ENCODE results near the gene IPO9. TPM values are rescaled to one million over a fixed set of nuclear protein-coding genes. Genes with fewer than 3 reads are reported as not detected.
A peak's percentile ranks its signal among the peaks of the same experiment; 100 is the strongest.

IPO9 gene
- polyA plus RNA-seq, 1 experiment, result 55.5 TPM

GRCh38 chr1:201826830-201827229 lies 2.1 kb upstream of the IPO9 start:
- Histone ChIP-seq H3K27ac (ENCODE audit: low read depth, low read length) (no peak overlapping the region), H3K27me3 (ENCODE audit: control insufficient read depth, insufficient read depth, low read length) (no peaks in the 10 kb centered on the region), H3K9me3 (ENCODE audit: control insufficient read depth, insufficient read depth, low read length) (no peaks in the 10 kb centered on the region; the same call in 1 of the 2 replicates), H3K4me3 (ENCODE audit: low read depth, low read length) (no peak overlapping the region)
- TF ChIP-seq CTCF (IDR thresholded peaks at IDR 0.05; ENCODE audit: low read depth, low read length), result 0 out of 2 replicates have a peak, but pooled peaks have one; percentile 3
- no peak for DNase-seq (ENCODE audit: low read depth, low spot score)
- CTCF ChIA-PET, result interaction anchor here (1.0 to 1.9 kb wide), 6 partner anchors 10 to 289 kb away, joined by 3 to 8 read pairs (median 4); no protein-coding TSS in a partner anchor
- POLR2A ChIA-PET, result interaction anchor here (0.6 kb wide), 1 partner anchor 271 kb away, joined by 3 read pairs; no protein-coding TSS in a partner anchor

GRCh38 chr1:201827321-201828216 lies 1.4 kb upstream of the IPO9 start:
- Histone ChIP-seq H3K27me3 (ENCODE audit: control insufficient read depth, insufficient read depth, low read length) (no peaks in the 10 kb centered on the region), H3K4me3 (ENCODE audit: low read depth, low read length) (no peak overlapping the region), H3K9me3 (ENCODE audit: control insufficient read depth, insufficient read depth, low read length) (no peaks in the 10 kb centered on the region; the same call in 1 of the 2 replicates), H3K27ac (ENCODE audit: low read depth, low read length) (no peak overlapping the region)
- ChIA-PET CTCF (interaction anchor here (0.7 to 3.2 kb wide), 9 partner anchors 8 to 297 kb away, joined by 3 to 17 read pairs (median 5); no protein-coding TSS in a partner anchor), POLR2A (no interaction called here)
- TF ChIP-seq CTCF (IDR thresholded peaks at IDR 0.05; ENCODE audit: low read depth, low read length), result no peak
- DNase-seq (ENCODE audit: low read depth, low spot score), result no peak

GRCh38 chr1:201828217-201828819 lies 639 bp upstream of the IPO9 start:
- Histone ChIP-seq H3K27ac (ENCODE audit: low read depth, low read length) (no peak overlapping the region), H3K27me3 (ENCODE audit: control insufficient read depth, insufficient read depth, low read length) (no peaks in the 10 kb centered on the region), H3K9me3 (ENCODE audit: control insufficient read depth, insufficient read depth, low read length) (no peaks in the 10 kb centered on the region; the same call in 1 of the 2 replicates), H3K4me3 (ENCODE audit: low read depth, low read length) (peak overlapping the region; percentile 44)
- no peak for TF ChIP-seq CTCF (IDR thresholded peaks at IDR 0.05; ENCODE audit: low read depth, low read length)
- no peak for DNase-seq (ENCODE audit: low read depth, low spot score)
- ChIA-PET POLR2A (interaction anchor here (0.5 kb wide), 1 partner anchor 310 kb away, joined by 6 read pairs; no protein-coding TSS in a partner anchor), CTCF (interaction anchor here (0.7 to 3.2 kb wide), 3 partner anchors 9 to 14 kb away, joined by 8 to 17 read pairs (median 8); no protein-coding TSS in a partner anchor)

GRCh38 chr1:201831371-201831770 lies 2.4 kb downstream of the IPO9 start:
- CTCF ChIA-PET, result no interaction called here
- H3K9me3 ChIP-seq (ENCODE audit: control insufficient read depth, insufficient read depth, low read length), result no peaks in the 10 kb centered on the region; the same call in 1 of the 2 replicates
- H3K27ac ChIP-seq (ENCODE audit: low read depth, low read length), result no peak overlapping the region
- H3K27me3 ChIP-seq (ENCODE audit: control insufficient read depth, insufficient read depth, low read length), result no peaks in the 10 kb centered on the region
- no peak for DNase-seq (ENCODE audit: low read depth, low spot score)
- POLR2A ChIA-PET, result no interaction called here
- H3K4me3 ChIP-seq (ENCODE audit: low read depth, low read length), result no peak overlapping the region
- no peak for TF ChIP-seq CTCF (IDR thresholded peaks at IDR 0.05; ENCODE audit: low read depth, low read length)

Data from AG04450 (cell line).